SH-SY5Y (cell line): ENCODE results near the gene TRIO.

Experiments
- GATA2 ChIP-seq: IDR thresholded peaks from 2 replicates; pipeline ENCODE4 v1.6.1; 2011; ENCODE audit warnings: mild to moderate bottlenecking, low read depth, low read length
- GATA3 ChIP-seq: IDR thresholded peaks from 2 replicates; pipeline ENCODE4 v1.6.1; 2011; ENCODE audit warnings: low read depth, mild to moderate bottlenecking, low read length, moderate library complexity

DNA sequence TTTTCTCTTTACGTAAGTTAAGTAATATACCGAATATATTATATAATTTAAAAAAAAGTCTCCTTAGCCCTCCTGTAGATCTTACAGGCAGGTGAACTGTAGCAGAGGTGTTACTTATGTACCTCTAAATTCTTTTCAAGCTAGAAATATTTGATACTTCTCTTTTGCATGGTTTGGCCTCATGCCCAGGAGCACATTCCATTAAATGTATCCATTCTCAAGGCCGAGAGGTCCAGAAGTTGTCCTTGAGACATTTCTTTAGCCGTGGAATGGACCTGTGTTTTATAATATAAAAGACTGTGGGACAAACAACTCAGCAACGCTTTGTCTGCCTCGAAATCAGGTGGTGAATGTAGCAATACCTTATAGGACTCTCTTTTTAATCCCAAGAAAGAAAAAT is 184.5 kb downstream of the TRIO start:
- TF ChIP-seq GATA2 (no peak), GATA3 (no peak)
